Islet of Langerhans (tissue), 1 donor: ENCODE data around the gene FAM156A.
"Not testable (repeated sequence)": the region's sequence is repeated elsewhere in the genome, so short reads cannot be mapped to it uniquely, and the experiment has no call there.

Experiments used
- FAIRE-seq: peaks from one replicate; lab custom pipeline; 2011; peaks lifted over from hg19 to GRCh38; lab: Jason Lieb, UNC

Gene FAM156A

GRCh38 chrX:52966993-52967738 lies 8.8 kb upstream of the FAM156A start:
- not testable (repeated sequence) for FAIRE-seq

- FAIRE-seq: peak; percentile 96
These were observed 643 bp upstream of the FAM156A start for GRCh38 chrX:52958961-52959360.

- FAIRE-seq: not testable (repeated sequence)
These were observed 8.4 kb downstream of the FAM156A start for GRCh38 chrX:52949884-52950283.

GRCh38 chrX:52949325-52949724 lies 9.0 kb downstream of the FAM156A start:
- FAIRE-seq: not testable (repeated sequence)

- not testable (repeated sequence) for FAIRE-seq
These were observed 10.1 kb downstream of the FAM156A start for GRCh38 chrX:52948265-52948664.

- FAIRE-seq: not testable (repeated sequence)
These were observed 10.8 kb downstream of the FAM156A start for GRCh38 chrX:52947501-52947900.

GRCh38 chrX:52945838-52946494 lies 12.4 kb downstream of the FAM156A start:
- FAIRE-seq: not testable (repeated sequence)

GRCh38 chrX:52941728-52942127 lies 16.6 kb downstream of the FAM156A start:
- not testable (repeated sequence) for FAIRE-seq

- FAIRE-seq: not testable (repeated sequence)
These were observed 17.6 kb downstream of the FAM156A start for GRCh38 chrX:52940704-52941103.

GRCh38 chrX:52935470-52935784 lies 22.9 kb downstream of the FAM156A start:
- FAIRE-seq: not testable (repeated sequence)

GRCh38 chrX:52934704-52935469 lies 23.4 kb downstream of the FAM156A start:
- no peak for FAIRE-seq

- no peak for FAIRE-seq
These were observed 24.2 kb downstream of the FAM156A start for GRCh38 chrX:52933976-52934703.

- no peak for FAIRE-seq
These were observed 25.1 kb downstream of the FAM156A start for GRCh38 chrX:52933213-52933612.

GRCh38 chrX:52930214-52930613 lies 28.1 kb downstream of the FAM156A start:
- not testable (repeated sequence) for FAIRE-seq

- FAIRE-seq: no peak
These were observed 34.5 kb downstream of the FAM156A start for GRCh38 chrX:52923781-52924241.

- peak; percentile 95 for FAIRE-seq
These were observed 43.6 kb downstream of the FAM156A start for GRCh38 chrX:52914704-52915103.

- not testable (repeated sequence) for FAIRE-seq
These were observed 44.6 kb downstream of the FAM156A start for GRCh38 chrX:52913681-52914080.

GRCh38 chrX:52909313-52909969 lies 48.9 kb downstream of the FAM156A start:
- FAIRE-seq: not testable (repeated sequence)

GRCh38 chrX:52907900-52908299 lies 50.4 kb downstream of the FAM156A start:
- FAIRE-seq: not testable (repeated sequence)

GRCh38 chrX:52907137-52907536 lies 51.2 kb downstream of the FAM156A start:
- FAIRE-seq: not testable (repeated sequence)

GRCh38 chrX:52906072-52906471 lies 52.2 kb downstream of the FAM156A start:
- not testable (repeated sequence) for FAIRE-seq

- not testable (repeated sequence) for FAIRE-seq
These were observed 52.8 kb downstream of the FAM156A start for GRCh38 chrX:52905531-52905930.
